ENCODE results near the gene DMTF1. TPM values are rescaled to one million over a fixed set of nuclear protein-coding genes. Genes with fewer than 3 reads are reported as not detected.
"Not testable (repeated sequence)": the region's sequence is repeated elsewhere in the genome, so short reads cannot be mapped to it uniquely, and the experiment has no call there.

The DMTF1 gene
- polyA plus RNA-seq, 2 of the 4 experiments (the other 2 are of a cell fraction), result 37.3 to 124 TPM

DNA sequence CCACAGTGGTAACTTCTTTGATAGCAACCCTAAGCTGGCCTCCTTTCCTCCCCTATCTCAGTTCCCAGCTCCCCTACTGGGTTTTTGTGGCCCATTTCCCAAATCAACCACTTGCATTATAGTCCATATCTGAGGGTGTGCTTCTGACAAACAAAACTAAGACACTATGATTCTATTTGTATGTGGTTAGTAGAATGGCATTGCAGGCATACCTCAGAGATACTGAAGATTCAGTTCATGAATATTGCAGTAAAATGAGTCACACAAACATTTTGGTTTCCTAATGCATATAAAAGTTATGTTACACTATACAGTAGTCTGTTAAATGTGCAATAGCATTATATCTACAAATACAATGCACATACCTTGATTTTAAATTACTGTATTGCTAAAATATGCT is 82.7 kb downstream of the DMTF1 start:
- no peak for ATAC-seq
- H3K4me2 ChIP-seq, result no peak overlapping the region
- ChIA-PET POLR2A (no interaction called here), CTCF (interaction anchor here (0.6 kb wide), 1 partner anchor 75 kb away, joined by 3 read pairs; no protein-coding TSS in a partner anchor)
- no peak overlapping the region for H3K4me3 ChIP-seq
- FAIRE-seq, result no peak
- no peak for DNase-seq (ENCODE audit: low read depth in 1 of 2, low spot score in 1 of 2)
- no peak overlapping the region for H3K27ac ChIP-seq
- H3K9me3 ChIP-seq, result no peaks in the 10 kb centered on the region
- H3K4me1 ChIP-seq, result no peaks in the 10 kb centered on the region
- TF ChIP-seq BHLHE40 (IDR thresholded peaks at IDR 0.05; ENCODE audit: low read depth, low read length), result no peak
- no peak for TF ChIP-seq RFX5 (IDR thresholded peaks at IDR 0.05)
- TF ChIP-seq, protein P1, sequence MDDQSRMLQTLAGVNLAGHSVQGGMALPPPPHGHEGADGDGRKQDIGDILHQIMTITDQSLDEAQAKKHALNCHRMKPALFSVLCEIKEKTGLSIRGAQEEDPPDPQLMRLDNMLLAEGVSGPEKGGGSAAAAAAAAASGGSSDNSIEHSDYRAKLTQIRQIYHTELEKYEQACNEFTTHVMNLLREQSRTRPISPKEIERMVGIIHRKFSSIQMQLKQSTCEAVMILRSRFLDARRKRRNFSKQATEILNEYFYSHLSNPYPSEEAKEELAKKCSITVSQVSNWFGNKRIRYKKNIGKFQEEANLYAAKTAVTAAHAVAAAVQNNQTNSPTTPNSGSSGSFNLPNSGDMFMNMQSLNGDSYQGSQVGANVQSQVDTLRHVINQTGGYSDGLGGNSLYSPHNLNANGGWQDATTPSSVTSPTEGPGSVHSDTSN (IDR thresholded peaks at IDR 0.05), result no peak
- no peak for TF ChIP-seq ZNF302 (CRISPR knock-in tag; IDR thresholded peaks at IDR 0.05)
- TF ChIP-seq, protein P2, sequence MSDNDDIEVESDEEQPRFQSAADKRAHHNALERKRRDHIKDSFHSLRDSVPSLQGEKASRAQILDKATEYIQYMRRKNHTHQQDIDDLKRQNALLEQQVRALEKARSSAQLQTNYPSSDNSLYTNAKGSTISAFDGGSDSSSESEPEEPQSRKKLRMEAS (IDR thresholded peaks at IDR 0.05), result no peak
- TF ChIP-seq SREBF2 (IDR thresholded peaks at IDR 0.05), result no peak
- TF ChIP-seq, protein P3, sequence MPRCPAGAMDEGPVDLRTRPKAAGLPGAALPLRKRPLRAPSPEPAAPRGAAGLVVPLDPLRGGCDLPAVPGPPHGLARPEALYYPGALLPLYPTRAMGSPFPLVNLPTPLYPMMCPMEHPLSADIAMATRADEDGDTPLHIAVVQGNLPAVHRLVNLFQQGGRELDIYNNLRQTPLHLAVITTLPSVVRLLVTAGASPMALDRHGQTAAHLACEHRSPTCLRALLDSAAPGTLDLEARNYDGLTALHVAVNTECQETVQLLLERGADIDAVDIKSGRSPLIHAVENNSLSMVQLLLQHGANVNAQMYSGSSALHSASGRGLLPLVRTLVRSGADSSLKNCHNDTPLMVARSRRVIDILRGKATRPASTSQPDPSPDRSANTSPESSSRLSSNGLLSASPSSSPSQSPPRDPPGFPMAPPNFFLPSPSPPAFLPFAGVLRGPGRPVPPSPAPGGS (IDR thresholded peaks at IDR 0.05), result no peak
- TF ChIP-seq EHMT2 (IDR thresholded peaks at IDR 0.05; ENCODE audit: low read depth), result no peak
- no peak for TF ChIP-seq NR3C1 (IDR thresholded peaks at IDR 0.05)
- TF ChIP-seq HDAC2 (IDR thresholded peaks at IDR 0.05), result no peak
- TF ChIP-seq, protein P4, sequence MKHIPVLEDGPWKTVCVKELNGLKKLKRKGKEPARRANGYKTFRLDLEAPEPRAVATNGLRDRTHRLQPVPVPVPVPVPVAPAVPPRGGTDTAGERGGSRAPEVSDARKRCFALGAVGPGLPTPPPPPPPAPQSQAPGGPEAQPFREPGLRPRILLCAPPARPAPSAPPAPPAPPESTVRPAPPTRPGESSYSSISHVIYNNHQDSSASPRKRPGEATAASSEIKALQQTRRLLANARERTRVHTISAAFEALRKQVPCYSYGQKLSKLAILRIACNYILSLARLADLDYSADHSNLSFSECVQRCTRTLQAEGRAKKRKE (CRISPR knock-in tag; IDR thresholded peaks at IDR 0.05; ENCODE audit: low read depth), result no peak
- TF ChIP-seq TP53 (CRISPR knock-in tag; IDR thresholded peaks at IDR 0.05), result no peak

DNA sequence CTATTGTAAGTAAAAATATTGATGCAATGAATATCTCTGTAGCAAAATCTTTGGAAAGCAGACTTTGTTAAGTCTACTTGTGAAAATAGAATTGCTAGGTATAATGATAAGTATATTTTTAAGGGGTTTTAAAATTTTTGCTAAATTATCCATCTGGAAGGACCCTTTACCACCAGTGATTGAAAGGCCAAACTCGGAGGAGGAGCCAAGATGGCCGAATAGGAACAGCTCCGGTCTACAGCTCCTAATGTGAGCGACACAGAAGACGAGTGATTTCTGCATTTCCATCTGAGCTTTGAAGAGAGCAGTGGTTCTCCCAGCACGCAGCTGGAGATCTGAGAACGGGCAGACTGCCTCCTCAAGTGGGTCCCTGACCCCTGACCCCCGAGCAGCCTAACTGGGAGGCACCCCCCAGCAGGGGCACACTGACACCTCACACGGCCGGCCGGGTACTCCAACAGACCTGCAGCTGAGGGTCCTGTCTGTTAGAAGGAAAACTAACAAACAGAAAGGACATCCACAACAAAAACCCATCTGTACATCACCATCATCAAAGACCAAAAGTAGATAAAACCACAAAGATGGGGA is 86.3 kb downstream of the DMTF1 start:
- H3K9me3 ChIP-seq; H3K4me3 ChIP-seq; H3K27ac ChIP-seq; DNase-seq (ENCODE audit: low read depth in 1 of 2, low spot score in 1 of 2); ATAC-seq; FAIRE-seq; POLR2A ChIA-PET; H3K4me1 ChIP-seq; H3K4me2 ChIP-seq: not testable (repeated sequence)
- CTCF ChIA-PET, result interaction anchor here (1.3 kb wide), 1 partner anchor 17 kb away, joined by 4 read pairs; no protein-coding TSS in a partner anchor
- 35% methylated on average over 11 of the region's 11 CpGs for WGBS (ENCODE audit: missing lambda C conversion rate)

DNA sequence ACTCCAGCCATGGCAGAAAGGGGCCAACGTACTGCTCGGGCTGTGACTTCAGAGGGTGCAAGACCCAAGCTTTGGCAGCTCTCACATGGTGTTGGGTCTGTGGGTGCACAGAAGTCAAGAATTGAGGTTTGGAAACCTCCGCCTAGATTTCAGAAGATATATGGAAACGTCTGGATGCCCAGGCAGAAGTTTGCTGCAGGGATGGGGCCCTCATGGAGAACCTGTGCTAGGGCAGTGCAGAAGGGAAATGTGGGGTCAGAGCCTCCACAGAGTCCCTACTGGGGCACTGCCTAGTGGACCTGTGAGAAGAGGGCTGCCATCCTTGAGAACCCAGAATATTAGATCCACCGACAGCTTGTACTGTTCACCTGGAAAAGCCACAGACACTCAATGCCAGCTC is 93.4 kb downstream of the DMTF1 start:
- 39% methylated on average over 5 of the region's 5 CpGs for WGBS (ENCODE audit: missing lambda C conversion rate)
- H3K9me3 ChIP-seq, result peaks cover 14% of the 10 kb centered on the region; the same call in 2 of the 3 replicates
- ATAC-seq; POLR2A ChIA-PET; FAIRE-seq; H3K4me1 ChIP-seq; DNase-seq (ENCODE audit: low read depth in 1 of 2, low spot score in 1 of 2); H3K4me3 ChIP-seq; CTCF ChIA-PET; H3K4me2 ChIP-seq; H3K27ac ChIP-seq: not testable (repeated sequence)

Small RNAs within 50 kb of the gene (small RNA-seq; reads per million reads assigned to genes)
- 0 reads per million in 6 experiments for gene RF00019
- 0 reads per million in 6 experiments for gene RF02271

Other genes starting within 250 kb of the DMTF1 start
- gene ELAPOR2, start 92.8 kb upstream of the DMTF1 start, polyA plus RNA-seq (2011; rRNA removed), result 0.19 and 0.38 TPM in 2 replicates
- gene ELAPOR2, start 92.8 kb upstream of the DMTF1 start, polyA plus RNA-seq (2017; fragmentation: RNase III; extraction: RNeasy Plus Mini Kit Qiagen cat#74134 plus additional on column Dnase treatment), result 0.21 TPM in 1 of 3 replicates, not detected in the others
- gene TMEM243, start 67.3 kb downstream of the DMTF1 start, polyA plus RNA-seq (2011; rRNA removed), result 35.0 and 36.1 TPM in 2 replicates
- gene TMEM243, start 67.3 kb downstream of the DMTF1 start, polyA plus RNA-seq (2017; fragmentation: RNase III; extraction: RNeasy Plus Mini Kit Qiagen cat#74134 plus additional on column Dnase treatment), result 19.4 to 23.7 TPM (median 23.0 TPM) in 3 replicates
- 11.3 and 18.2 TPM in 2 replicates for gene CROT, start 193.2 kb downstream of the DMTF1 start, polyA plus RNA-seq (2011; rRNA removed)
- gene CROT, start 193.2 kb downstream of the DMTF1 start, polyA plus RNA-seq (2017; fragmentation: RNase III; extraction: RNeasy Plus Mini Kit Qiagen cat#74134 plus additional on column Dnase treatment), result 12.1 to 12.3 TPM (median 12.3 TPM) in 3 replicates

Data from A549 (cell line).